GM20431 (cell line): ENCODE data around the gene CD55.

Experiments used
- in situ Hi-C: fragments of 300-500 bp; cut with MseI, MboI; formaldehyde crosslinking; loops from one replicate; pipeline ENCODE4 v1.15.0; 2020; ENCODE audit warnings: low sequenced_read_pairs; ENCODE audit not compliant: unreplicated experiment

CD55 gene

GRCh38 chr1:207352554-207352953 lies 31.1 kb downstream of the CD55 start:
- in situ Hi-C loops = no loop called here

GRCh38 chr1:207355060-207355459 lies 33.6 kb downstream of the CD55 start:
- in situ Hi-C loops = no loop called here

- in situ Hi-C loops = no loop called here
Measured at GRCh38 chr1:207355513-207356295, 34.2 kb downstream of the CD55 start.

- in situ Hi-C loops = no loop called here
Measured at GRCh38 chr1:207361029-207361428, 39.6 kb downstream of the CD55 start.

GRCh38 chr1:207361889-207362288 lies 40.4 kb downstream of the CD55 start:
- in situ Hi-C loops = no loop called here

- in situ Hi-C loops = no loop called here
Measured at GRCh38 chr1:207362962-207363860, 41.7 kb downstream of the CD55 start.

GRCh38 chr1:207363871-207364270 lies 42.4 kb downstream of the CD55 start:
- in situ Hi-C loops = no loop called here

- in situ Hi-C loops = no loop called here
Measured at GRCh38 chr1:207364614-207365013, 43.1 kb downstream of the CD55 start.

- in situ Hi-C loops = no loop called here
Measured at GRCh38 chr1:207365063-207365462, 43.6 kb downstream of the CD55 start.

GRCh38 chr1:207366022-207366421 lies 44.5 kb downstream of the CD55 start:
- in situ Hi-C loops = no loop called here

- in situ Hi-C loops = no loop called here
Measured at GRCh38 chr1:207388721-207389120, 67.2 kb downstream of the CD55 start.

GRCh38 chr1:207389728-207390464 lies 68.4 kb downstream of the CD55 start:
- in situ Hi-C loops = no loop called here

GRCh38 chr1:207393610-207394009 lies 72.1 kb downstream of the CD55 start:
- in situ Hi-C loops = no loop called here

GRCh38 chr1:207396168-207396746 lies 74.8 kb downstream of the CD55 start:
- in situ Hi-C loops = no loop called here

GRCh38 chr1:207397525-207397926 lies 76.0 kb downstream of the CD55 start:
- in situ Hi-C loops = no loop called here

- in situ Hi-C loops = no loop called here
Measured at GRCh38 chr1:207398986-207399385, 77.5 kb downstream of the CD55 start.

- in situ Hi-C loops = loop anchor here (25.0 kb wide), 1 partner anchor 314 kb away; the partner anchor contains the start of gene C4BPB
Measured at GRCh38 chr1:207401578-207401977, 80.1 kb downstream of the CD55 start.

- in situ Hi-C loops = loop anchor here (25.0 kb wide), 1 partner anchor 315 kb away; the partner anchor contains the start of gene C4BPB
Measured at GRCh38 chr1:207402744-207403143, 81.3 kb downstream of the CD55 start.

- in situ Hi-C loops = loop anchor here (25.0 kb wide), 1 partner anchor 318 kb away; the partner anchor contains the start of gene C4BPB
Measured at GRCh38 chr1:207404849-207405525, 83.5 kb downstream of the CD55 start.
